HEK293T (cell line): ENCODE data around the gene TPI1.

Source experiments
- CTBP1 ChIP-seq: fragments of 450-650 bp; IDR thresholded peaks from 2 replicates; pipeline ENCODE4 v1.6.1; 2016; ENCODE audit warnings: borderline replicate concordance
- ELF4 ChIP-seq: fragments of 450-650 bp; IDR thresholded peaks from 2 replicates; pipeline ENCODE4 v1.6.1; 2017; ENCODE audit warnings: antibody characterized with exemption
- FOXA1 ChIP-seq: fragments of 450-650 bp; IDR thresholded peaks from 2 replicates; pipeline ENCODE4 v1.6.1; 2016; ENCODE audit warnings: mild to moderate bottlenecking
- FOXM1 ChIP-seq: fragments of 450-650 bp; IDR thresholded peaks from 2 replicates; pipeline ENCODE4 v1.6.1; 2017; ENCODE audit warnings: mild to moderate bottlenecking, borderline replicate concordance
- HDGF ChIP-seq: fragments of 450-650 bp; IDR thresholded peaks from 2 replicates; pipeline ENCODE4 v1.6.1; 2017; ENCODE audit warnings: antibody characterized with exemption, borderline replicate concordance
- L3MBTL2 ChIP-seq: fragments of 450-650 bp; conservative IDR thresholded peaks from 2 replicates; pipeline ENCODE4 v1.6.1; 2016; ENCODE audit warnings: mild to moderate bottlenecking
- LEF1 ChIP-seq: fragments of 450-650 bp; IDR thresholded peaks from 2 replicates; pipeline ENCODE4 v1.6.1; 2017; ENCODE audit warnings: mild to moderate bottlenecking, borderline replicate concordance
- NFRKB ChIP-seq: fragments of 450-650 bp; IDR thresholded peaks from 2 replicates; pipeline ENCODE4 v1.6.1; 2016; ENCODE audit warnings: mild to moderate bottlenecking, moderate library complexity
- SP1 ChIP-seq: fragments of 450-650 bp; IDR thresholded peaks from 2 replicates; pipeline ENCODE4 v1.6.1; 2017
- SUZ12 ChIP-seq: fragments of 450-650 bp; IDR thresholded peaks from 2 replicates; pipeline ENCODE4 v1.6.1; 2016; ENCODE audit warnings: mild to moderate bottlenecking
- TARDBP ChIP-seq: fragments of 450-650 bp; IDR thresholded peaks from 2 replicates; pipeline ENCODE4 v1.6.1; 2016
- ZNF384 ChIP-seq: fragments of 450-650 bp; IDR thresholded peaks from 2 replicates; pipeline ENCODE4 v1.6.1; 2016
- TF ChIP-seq, protein P1 (sequence below): fragments of 450-650 bp; IDR thresholded peaks from 2 replicates; pipeline ENCODE4 v1.6.1; 2016

DNA sequence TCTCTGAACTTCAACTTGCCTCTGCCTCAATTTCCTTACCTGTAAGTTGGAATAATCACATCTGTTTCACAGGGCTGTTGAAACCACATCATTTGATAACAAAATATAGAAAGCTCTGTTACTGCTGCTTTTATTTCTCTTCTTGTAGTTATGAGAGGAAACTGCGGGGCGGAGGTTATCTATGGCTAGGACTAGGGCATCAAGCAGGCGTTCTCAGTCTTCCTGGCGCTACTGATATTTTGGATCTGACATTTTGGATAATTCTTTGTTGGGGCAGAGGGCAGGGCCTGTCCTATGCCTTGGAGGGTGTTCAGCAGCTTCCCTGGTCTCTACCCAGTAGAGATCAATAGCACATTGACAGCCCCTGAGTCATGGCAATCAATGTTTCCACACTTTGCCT lies 35.2 kb upstream of the TPI1 start:
- TF ChIP-seq HDGF (no peak), FOXM1 (no peak), SUZ12 (no peak), L3MBTL2 (no peak), TARDBP (no peak), ELF4 (no peak), SP1 (no peak), FOXA1 (no peak), NFRKB (no peak), LEF1 (no peak), ZNF384 (no peak), CTBP1 (no peak)
- TF ChIP-seq, protein P1, sequence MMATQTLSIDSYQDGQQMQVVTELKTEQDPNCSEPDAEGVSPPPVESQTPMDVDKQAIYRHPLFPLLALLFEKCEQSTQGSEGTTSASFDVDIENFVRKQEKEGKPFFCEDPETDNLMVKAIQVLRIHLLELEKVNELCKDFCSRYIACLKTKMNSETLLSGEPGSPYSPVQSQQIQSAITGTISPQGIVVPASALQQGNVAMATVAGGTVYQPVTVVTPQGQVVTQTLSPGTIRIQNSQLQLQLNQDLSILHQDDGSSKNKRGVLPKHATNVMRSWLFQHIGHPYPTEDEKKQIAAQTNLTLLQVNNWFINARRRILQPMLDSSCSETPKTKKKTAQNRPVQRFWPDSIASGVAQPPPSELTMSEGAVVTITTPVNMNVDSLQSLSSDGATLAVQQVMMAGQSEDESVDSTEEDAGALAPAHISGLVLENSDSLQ = no peak
